HepG2 (cell line): ENCODE measurements around the gene TRIM67. TPM values are rescaled to one million over a fixed set of nuclear protein-coding genes. Genes with fewer than 3 reads are reported as not detected.
A peak's percentile ranks its signal among the peaks of the same experiment; 100 is the strongest.

Experiments
- KDM5A ChIP-seq: fragments of 200-600 bp; sonication (generic); IDR thresholded peaks from 2 replicates; pipeline ENCODE4 v1.7.0; 2018; ENCODE audit warnings: antibody characterized with exemption, mild to moderate bottlenecking, low read length, borderline replicate concordance
- MEIS1 ChIP-seq: sonication (generic); formaldehyde crosslinking; IDR thresholded peaks from 2 replicates; pipeline ENCODE4 v1.9.0; 2021; ENCODE audit warnings: mild to moderate bottlenecking, missing genetic modification reagents, moderate library complexity, borderline replicate concordance
- MTA3 ChIP-seq: sonication (generic); formaldehyde crosslinking; IDR thresholded peaks from 2 replicates; pipeline ENCODE4 v1.4.0; 2020; ENCODE audit warnings: missing genetic modification reagents
- MYC ChIP-seq: sonication (generic); formaldehyde crosslinking; IDR thresholded peaks from 2 replicates; pipeline ENCODE4 v1.9.0; 2021; ENCODE audit warnings: missing genetic modification reagents, borderline replicate concordance
- NR2F1 ChIP-seq, 2 experiments: fragments of 450-650 bp in 1 of 2; formaldehyde crosslinking in 1 of 2; IDR thresholded peaks; 2 replicates each; pipeline versions ENCODE4 v1.5.0 to v1.6.1; 2016 to 2020; ENCODE audit warnings: mild to moderate bottlenecking in 1 of 2, missing compliant biosample characterization in 1 of 2, missing genetic modification reagents in 1 of 2, moderate library complexity in 1 of 2
- PCBP2 ChIP-seq: fragments of 200-400 bp; formaldehyde crosslinking; optimal IDR thresholded peaks from 2 replicates; pipeline ENCODE3; 2018; ENCODE audit warnings: low read length, low read depth; ENCODE audit not compliant: poor library complexity, severe bottlenecking
- RBM22 ChIP-seq: fragments of 200-400 bp; formaldehyde crosslinking; optimal IDR thresholded peaks from 2 replicates; pipeline ENCODE3; 2017; ENCODE audit warnings: mild to moderate bottlenecking, low read length, moderate library complexity
- RBM39 ChIP-seq: fragments of 200-400 bp; formaldehyde crosslinking; IDR thresholded peaks from one replicate; pipeline ENCODE4 v1.6.1; 2018; ENCODE audit warnings: antibody characterized with exemption, mild to moderate bottlenecking, low read depth, low read length; ENCODE audit not compliant: poor library complexity, severe bottlenecking
- SCMH1 ChIP-seq: sonication (generic); formaldehyde crosslinking; IDR thresholded peaks from 2 replicates; pipeline ENCODE4 v1.9.0; 2021; ENCODE audit warnings: missing genetic modification reagents, mild to moderate bottlenecking, borderline replicate concordance
- SMARCE1 ChIP-seq: fragments of 450-650 bp; IDR thresholded peaks from 2 replicates; pipeline ENCODE4 v1.6.1; 2017; ENCODE audit warnings: borderline replicate concordance
- SMYD3 ChIP-seq: sonication (generic); formaldehyde crosslinking; IDR thresholded peaks from 2 replicates; pipeline ENCODE4 v1.8.1; 2023; ENCODE audit warnings: mild to moderate bottlenecking, missing genetic modification reagents
- TCF7L2 ChIP-seq: IDR thresholded peaks from 2 replicates; pipeline ENCODE4 v1.6.1; 2011; ENCODE audit warnings: mild to moderate bottlenecking, low read depth, low read length, moderate library complexity
- ZBTB1 ChIP-seq: sonication (generic); formaldehyde crosslinking; IDR thresholded peaks from 2 replicates; pipeline ENCODE4 v1.4.0; 2020; ENCODE audit warnings: missing genetic modification reagents, borderline replicate concordance
- ZFP36 ChIP-seq: fragments of 150-350 bp; IDR thresholded peaks from 2 replicates; pipeline ENCODE4 v1.6.1; 2018; ENCODE audit warnings: borderline replicate concordance, low read length, low read depth; ENCODE audit not compliant: partially characterized antibody
- ZFP41 ChIP-seq: sonication (generic); formaldehyde crosslinking; IDR thresholded peaks from 2 replicates; pipeline ENCODE4 v1.4.0; 2020; ENCODE audit warnings: mild to moderate bottlenecking, missing genetic modification reagents, borderline replicate concordance
- ZFP82 ChIP-seq: sonication (generic); formaldehyde crosslinking; IDR thresholded peaks from 2 replicates; pipeline ENCODE4 v1.5.1; 2020; ENCODE audit warnings: mild to moderate bottlenecking, missing genetic modification reagents, borderline replicate concordance
- ZNF160 ChIP-seq: sonication (generic); formaldehyde crosslinking; IDR thresholded peaks from 2 replicates; pipeline ENCODE4 v1.8.0; 2022; ENCODE audit warnings: mild to moderate bottlenecking, inconsistent platforms, missing genetic modification reagents
- ZNF207 ChIP-seq: fragments of 450-650 bp; IDR thresholded peaks from 2 replicates; pipeline ENCODE4 v1.6.1; 2016; ENCODE audit warnings: antibody characterized with exemption, borderline replicate concordance
- ZNF235 ChIP-seq: sonication (generic); formaldehyde crosslinking; IDR thresholded peaks from 2 replicates; pipeline ENCODE4 v1.8.1; 2023; ENCODE audit warnings: mild to moderate bottlenecking, missing genetic modification reagents, borderline replicate concordance
- ZNF30 ChIP-seq: sonication (generic); formaldehyde crosslinking; IDR thresholded peaks from 2 replicates; pipeline ENCODE4 v1.5.0; 2020; ENCODE audit warnings: mild to moderate bottlenecking, missing genetic modification reagents
- ZNF530 ChIP-seq: sonication (generic); formaldehyde crosslinking; IDR thresholded peaks from 2 replicates; pipeline ENCODE4 v1.5.0; 2020; ENCODE audit warnings: low read depth, mild to moderate bottlenecking, missing genetic modification reagents
- ZNF619 ChIP-seq: sonication (generic); formaldehyde crosslinking; IDR thresholded peaks from 2 replicates; pipeline ENCODE4 v1.4.0; 2020; ENCODE audit warnings: mild to moderate bottlenecking, missing genetic modification reagents
- ZNF737 ChIP-seq: sonication (generic); formaldehyde crosslinking; IDR thresholded peaks from 2 replicates; pipeline ENCODE4 v1.5.0; 2020; ENCODE audit warnings: missing genetic modification reagents, mild to moderate bottlenecking, borderline replicate concordance
- ZNF781 ChIP-seq: sonication (generic); formaldehyde crosslinking; IDR thresholded peaks from 2 replicates; pipeline ENCODE4 v1.5.1; 2020; ENCODE audit warnings: borderline replicate concordance, mild to moderate bottlenecking, missing genetic modification reagents; ENCODE audit errors: not compliant biosample characterization
- ZNF850 ChIP-seq: sonication (generic); formaldehyde crosslinking; conservative IDR thresholded peaks from 2 replicates; pipeline ENCODE4 v1.9.0; 2021; ENCODE audit warnings: mild to moderate bottlenecking, missing genetic modification reagents
- ZSCAN22 ChIP-seq: sonication (generic); formaldehyde crosslinking; IDR thresholded peaks from 2 replicates; pipeline ENCODE4 v1.4.0; 2020; ENCODE audit warnings: mild to moderate bottlenecking, missing genetic modification reagents
- ZSCAN30 ChIP-seq: sonication (generic); formaldehyde crosslinking; IDR thresholded peaks from 2 replicates; pipeline ENCODE4 v1.5.0; 2020; ENCODE audit warnings: mild to moderate bottlenecking, missing genetic modification reagents
- ZSCAN9 ChIP-seq: IDR thresholded peaks from 2 replicates; pipeline ENCODE4 v1.6.1; 2016; ENCODE audit warnings: borderline replicate concordance
- polyA plus RNA-seq, 8 experiments: library from polyadenylated mRNA; depleted of rRNA in 3 of 8; stranded (reverse) in 7 of 8; unstranded in 1 of 8; fragments of >200 nt; fragmentation: Illumina TruSeq in 4 of 8; extraction: Trizol in 4 of 8; gene quantifications; 2 replicates each; pipeline versions ENCODE4 v1.2.1 to v1.2.3, GENCODE V29; 2011 to 2016; ENCODE audit warnings: low read depth in 4 of 8, missing spikeins in 1 of 8, mixed read lengths in 1 of 8; ENCODE audit not compliant: insufficient read depth in 1 of 8
- total RNA-seq, 5 experiments: library from RNA; depleted of rRNA; stranded (reverse); fragments of >200 nt; fragmentation: Illumina TruSeq; extraction: Trizol; gene quantifications; 2 replicates each; pipeline ENCODE4 v1.2.3, GENCODE V29; 2016; ENCODE audit warnings: low read depth in 1 of 5
- TF ChIP-seq, protein P1 (sequence below): sonication (generic); formaldehyde crosslinking; IDR thresholded peaks from 2 replicates; pipeline ENCODE4 v1.8.1; 2023; ENCODE audit warnings: mild to moderate bottlenecking, moderate library complexity, missing genetic modification reagents
- TF ChIP-seq, protein P2 (sequence below): sonication (generic); formaldehyde crosslinking; IDR thresholded peaks from 2 replicates; pipeline ENCODE4 v1.8.1; 2023; ENCODE audit warnings: missing genetic modification reagents, inconsistent platforms, borderline replicate concordance

TRIM67 gene
- total and polyA plus RNA-seq, 2 of the 13 experiments (the other 11 are each of a cell fraction or from before 2014, with no cell fraction given), result not detected

DNA sequence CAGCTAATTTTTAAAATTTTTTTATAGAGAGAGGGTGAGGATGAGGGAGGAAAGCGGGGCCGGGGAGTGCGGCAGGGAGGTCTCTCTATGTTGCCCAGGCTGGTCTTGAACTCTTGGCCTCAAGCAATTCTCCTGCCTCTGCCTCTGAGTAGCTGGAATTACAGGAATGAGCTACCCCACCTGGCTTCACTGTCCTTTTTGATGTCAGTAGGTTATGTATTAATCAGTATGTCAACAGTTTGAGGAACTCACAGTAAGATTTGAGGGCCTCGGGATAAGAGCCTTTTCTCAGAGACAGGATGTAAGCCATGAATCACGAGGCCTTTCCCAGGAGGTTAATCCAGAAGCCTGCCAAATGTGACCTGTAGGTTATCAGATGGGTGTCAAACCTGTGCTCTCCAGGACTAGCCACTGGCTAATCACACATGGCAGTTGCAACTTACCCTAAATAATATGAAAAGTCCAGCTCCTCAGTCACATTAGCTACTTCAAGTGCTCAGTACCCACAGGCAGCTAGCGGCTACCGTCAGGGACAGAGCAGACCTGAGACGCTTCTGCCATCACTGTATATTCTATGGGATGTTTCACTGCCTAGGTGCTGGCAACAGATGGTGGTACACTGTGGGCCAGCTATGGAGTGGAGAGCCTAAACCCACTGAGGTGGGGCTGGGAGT is 33.1 kb downstream of the TRIM67 start (continued):
- TF ChIP-seq ZNF619 (CRISPR knock-in tag) (0 out of 2 replicates have a peak, but pooled peaks have one; percentile 31), ZFP36 (no peak), ZNF781 (CRISPR knock-in tag) (no peak), ZNF737 (no peak), TCF7L2 (no peak), ZSCAN9 (no peak; the same call in 1 of the 2 replicates), ZNF530 (CRISPR knock-in tag) (no peak), ZBTB1 (CRISPR knock-in tag) (no peak), ZFP82 (CRISPR knock-in tag) (no peak), RBM22 (no peak), MYC (CRISPR knock-in tag) (no peak), RBM39 (no peak), ZSCAN30 (CRISPR knock-in tag) (no peak), ZNF160 (no peak), KDM5A (no peak), SCMH1 (no peak), ZNF850 (CRISPR knock-in tag) (no peak), SMYD3 (no peak), ZNF30 (no peak), PCBP2 (no peak), SMARCE1 (no peak), MEIS1 (CRISPR knock-in tag) (0 out of 2 replicates have a peak, but pooled peaks have one; percentile 61), ZNF207 (no peak), ZSCAN22 (CRISPR knock-in tag) (no peak), ZFP41 (no peak), ZNF235 (CRISPR knock-in tag) (no peak), MTA3 (no peak), NR2F1 (CRISPR knock-in tag; IDR thresholded peaks at IDR 0.05) (peak; percentile 89 to 91)
- TF ChIP-seq, protein P1, sequence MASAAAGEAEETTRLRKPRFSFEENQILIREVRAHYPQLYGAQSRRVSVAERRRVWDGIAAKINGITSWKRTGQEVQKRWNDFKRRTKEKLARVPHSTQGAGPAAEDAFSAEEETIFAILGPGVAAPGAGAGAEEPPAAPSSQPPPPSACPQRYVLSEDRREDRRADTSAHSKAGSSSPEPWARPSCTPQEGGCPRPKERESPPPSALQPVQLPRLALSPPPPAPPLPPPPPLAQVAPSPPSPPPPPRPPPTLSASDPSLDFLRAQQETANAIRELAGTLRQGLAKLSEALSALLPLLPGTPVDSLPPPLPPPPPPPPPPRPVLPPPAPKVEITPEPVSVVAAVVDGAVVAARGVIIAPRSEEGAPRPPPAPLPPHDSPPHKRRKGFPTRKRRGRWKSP (CRISPR knock-in tag), result no peak
- TF ChIP-seq, protein P2, sequence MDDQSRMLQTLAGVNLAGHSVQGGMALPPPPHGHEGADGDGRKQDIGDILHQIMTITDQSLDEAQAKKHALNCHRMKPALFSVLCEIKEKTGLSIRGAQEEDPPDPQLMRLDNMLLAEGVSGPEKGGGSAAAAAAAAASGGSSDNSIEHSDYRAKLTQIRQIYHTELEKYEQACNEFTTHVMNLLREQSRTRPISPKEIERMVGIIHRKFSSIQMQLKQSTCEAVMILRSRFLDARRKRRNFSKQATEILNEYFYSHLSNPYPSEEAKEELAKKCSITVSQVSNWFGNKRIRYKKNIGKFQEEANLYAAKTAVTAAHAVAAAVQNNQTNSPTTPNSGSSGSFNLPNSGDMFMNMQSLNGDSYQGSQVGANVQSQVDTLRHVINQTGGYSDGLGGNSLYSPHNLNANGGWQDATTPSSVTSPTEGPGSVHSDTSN (CRISPR knock-in tag), result no peak
